ENCODE measurements around the gene CIZ1. TPM values are rescaled to one million over a fixed set of nuclear protein-coding genes. Genes with fewer than 3 reads are reported as not detected.

The CIZ1 gene
- total RNA-seq, 1 donor from 2014 or later, result 33.4 TPM

- H3K4me1 Mint-ChIP-seq, result peaks cover 9% of the 10 kb centered on the region
- H3K36me3 ChIP-seq, result no peaks in the 10 kb centered on the region
- TF ChIP-seq CTCF (IDR thresholded peaks at IDR 0.05), result no peak
- TF ChIP-seq EZH2phosphoT487 (IDR thresholded peaks at IDR 0.05), result no peak
- no peak for TF ChIP-seq EZH2 (IDR thresholded peaks at IDR 0.05)
Observed at GRCh38 chr9:128163523-128164306, 27.7 kb downstream of the CIZ1 start.

GRCh38 chr9:128163027-128163515 is 28.3 kb downstream of the CIZ1 start:
- no peak overlapping the region for H3K4me3 ChIP-seq
- no peaks in the 10 kb centered on the region for H3K9me3 ChIP-seq (ENCODE audit: low read depth)
- peaks cover 13% of the 10 kb centered on the region for H4K20me1 ChIP-seq (ENCODE audit: low read depth)
- TF ChIP-seq EZH2 (IDR thresholded peaks at IDR 0.05), result no peak
- no peak for TF ChIP-seq CTCF (IDR thresholded peaks at IDR 0.05)
- no peak for TF ChIP-seq EZH2phosphoT487 (IDR thresholded peaks at IDR 0.05)
- Mint-ChIP-seq H3K4me1 (peaks cover 9% of the 10 kb centered on the region), H3K27ac (no peak overlapping the region), H3K4me3 (no peak overlapping the region), H3K36me3 (peaks cover 16% of the 10 kb centered on the region), H3K27me3 (ENCODE audit: insufficient read depth, low read depth) (no peaks in the 10 kb centered on the region), H3K9me3 (no peaks in the 10 kb centered on the region)
- H3K9ac ChIP-seq, result no peak overlapping the region
- no peak overlapping the region for H2AFZ ChIP-seq (replicated peaks)
- no peak overlapping the region for H3K4me2 ChIP-seq
- DNase-seq (ENCODE audit: low spot score), result no peak
- H3K36me3 ChIP-seq, result no peaks in the 10 kb centered on the region
- no peak overlapping the region for H3K27ac ChIP-seq
- H3K27me3 ChIP-seq, result no peaks in the 10 kb centered on the region
- peaks cover 9% of the 10 kb centered on the region for H3F3A ChIP-seq (ENCODE audit: low read depth)
- peaks cover 5% of the 10 kb centered on the region for H3K4me1 ChIP-seq
- H3K79me2 ChIP-seq (ENCODE audit: low read depth), result peaks cover 10% of the 10 kb centered on the region

More at GRCh38 chr9:128163523-128164306, 27.7 kb downstream of the CIZ1 start:
- Histone ChIP-seq H3K4me3 (no peak overlapping the region), H3K9ac (no peak overlapping the region), H4K20me1 (ENCODE audit: low read depth) (peaks cover 13% of the 10 kb centered on the region), H3K79me2 (ENCODE audit: low read depth) (peaks cover 10% of the 10 kb centered on the region), H3K27ac (no peak overlapping the region), H3K9me3 (ENCODE audit: low read depth) (no peaks in the 10 kb centered on the region), H3F3A (ENCODE audit: low read depth) (peaks cover 9% of the 10 kb centered on the region), H3K4me1 (peaks cover 5% of the 10 kb centered on the region), H2AFZ (replicated peaks) (no peak overlapping the region), H3K27me3 (no peaks in the 10 kb centered on the region), H3K4me2 (no peak overlapping the region)
- Mint-ChIP-seq H3K27ac (no peak overlapping the region), H3K36me3 (peaks cover 18% of the 10 kb centered on the region), H3K9me3 (no peaks in the 10 kb centered on the region), H3K27me3 (ENCODE audit: insufficient read depth, low read depth) (no peaks in the 10 kb centered on the region), H3K4me3 (no peak overlapping the region)
- DNase-seq (ENCODE audit: low spot score), result no peak

- H3K9me3 Mint-ChIP-seq, result no peaks in the 10 kb centered on the region
- Histone ChIP-seq H2AFZ (replicated peaks) (no peak overlapping the region), H3K4me3 (no peak overlapping the region), H3K9me3 (ENCODE audit: low read depth) (no peaks in the 10 kb centered on the region), H3K36me3 (no peaks in the 10 kb centered on the region), H3K27ac (no peak overlapping the region), H3F3A (ENCODE audit: low read depth) (peaks cover 9% of the 10 kb centered on the region), H3K4me2 (no peak overlapping the region), H3K4me1 (peaks cover 5% of the 10 kb centered on the region), H3K27me3 (no peaks in the 10 kb centered on the region), H3K9ac (no peak overlapping the region), H3K79me2 (ENCODE audit: low read depth) (peaks cover 10% of the 10 kb centered on the region), H4K20me1 (ENCODE audit: low read depth) (peaks cover 13% of the 10 kb centered on the region)
- H3K27ac Mint-ChIP-seq, result no peak overlapping the region
- peaks cover 14% of the 10 kb centered on the region for H3K36me3 Mint-ChIP-seq
- no peaks in the 10 kb centered on the region for H3K27me3 Mint-ChIP-seq (ENCODE audit: insufficient read depth, low read depth)
- H3K4me3 Mint-ChIP-seq, result peak overlapping the region; percentile 41
- peaks cover 9% of the 10 kb centered on the region for H3K4me1 Mint-ChIP-seq
- no peak for TF ChIP-seq CTCF (IDR thresholded peaks at IDR 0.05)
- no peak for TF ChIP-seq EZH2 (IDR thresholded peaks at IDR 0.05)
- TF ChIP-seq EZH2phosphoT487 (IDR thresholded peaks at IDR 0.05), result no peak
- DNase-seq (ENCODE audit: low spot score), result no peak
Observed at GRCh38 chr9:128162215-128163026, 29.0 kb downstream of the CIZ1 start.

All from neural progenitor cell (in vitro differentiated cells).